GM12891 (cell line): ENCODE measurements around the gene PPP5C.
"Not testable (repeated sequence)": the region's sequence is repeated elsewhere in the genome, so short reads cannot be mapped to it uniquely, and the experiment has no call there.

ENCODE experiments used
- DNase-seq: peaks from one replicate; pipeline ENCODE4 v3.0.0; 2011; ENCODE audit warnings: low spot score; ENCODE audit not compliant: insufficient read length
- FAIRE-seq: peaks from 2 replicates; lab custom pipeline; 2011; peaks lifted over from hg19 to GRCh38; lab: Jason Lieb, UNC
- PAX5 ChIP-seq: IDR thresholded peaks from 2 replicates; pipeline ENCODE4 v1.6.1; 2011; ENCODE audit warnings: low read length, moderate library complexity, mild to moderate bottlenecking; ENCODE audit not compliant: insufficient read depth, severe bottlenecking
- POLR2A ChIP-seq: IDR thresholded peaks from 2 replicates; pipeline ENCODE4 v1.6.1; 2011; ENCODE audit warnings: low read depth, low read length, control low read depth
- POLR2AphosphoS5 ChIP-seq: IDR thresholded peaks from 2 replicates; pipeline ENCODE4 v1.6.1; 2011; ENCODE audit warnings: low read depth, low read length, control low read depth
- POU2F2 ChIP-seq: IDR thresholded peaks from 2 replicates; pipeline ENCODE4 v1.6.1; 2011; ENCODE audit warnings: low read depth, mild to moderate bottlenecking, control low read depth, low read length, moderate library complexity
- SPI1 ChIP-seq: IDR thresholded peaks from 2 replicates; pipeline ENCODE4 v1.6.1; 2011; ENCODE audit warnings: low read depth, low read length, control low read depth
- TAF1 ChIP-seq: IDR thresholded peaks from 2 replicates; pipeline ENCODE4 v1.6.1; 2011; ENCODE audit warnings: low read depth, low read length, control low read depth

Gene PPP5C

DNA sequence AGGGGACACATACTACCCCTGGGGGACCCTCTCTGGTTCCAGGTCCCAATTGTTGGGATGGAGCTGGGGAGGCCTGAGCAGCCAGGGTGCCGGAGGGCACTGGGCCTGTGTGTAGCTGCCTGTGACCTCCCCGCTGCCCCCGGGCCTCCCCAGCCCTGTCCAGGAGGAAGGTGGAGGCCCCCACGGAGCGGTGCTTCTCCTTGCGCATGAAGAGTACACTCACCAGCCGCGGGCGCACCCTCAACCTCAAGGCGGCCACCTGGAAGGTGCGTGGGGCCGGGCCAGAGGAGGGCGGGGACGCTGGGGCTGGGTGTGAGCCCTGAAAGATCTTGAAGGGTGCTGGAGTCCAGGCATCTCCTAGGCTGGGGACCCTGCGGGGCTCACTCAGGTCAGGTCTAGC lies 38.4 kb upstream of the PPP5C start:
- TF ChIP-seq SPI1 = no peak
- TF ChIP-seq TAF1 = no peak
- TF ChIP-seq PAX5 = no peak
- no peak for TF ChIP-seq POLR2A
- TF ChIP-seq POU2F2 = no peak
- no peak for TF ChIP-seq POLR2AphosphoS5
- DNase-seq = no peak
- FAIRE-seq = no peak

DNA sequence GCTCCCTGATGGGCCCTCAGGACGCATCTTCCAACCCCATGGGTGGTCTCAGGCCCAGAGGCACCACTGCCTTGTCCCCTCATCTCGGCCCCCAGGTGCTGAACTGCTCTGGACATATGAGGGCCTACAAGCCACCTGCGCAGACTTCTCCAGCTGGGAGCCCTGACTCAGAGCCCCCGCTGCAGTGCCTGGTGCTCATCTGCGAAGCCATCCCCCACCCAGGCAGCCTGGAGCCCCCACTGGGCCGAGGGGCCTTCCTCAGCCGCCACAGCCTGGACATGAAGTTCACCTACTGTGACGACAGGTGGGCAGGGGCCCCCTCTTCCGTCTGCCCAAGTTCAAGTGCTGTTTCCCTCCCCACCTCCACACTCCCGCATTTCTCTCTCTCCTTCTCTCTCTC lies 37.8 kb upstream of the PPP5C start:
- TF ChIP-seq POLR2AphosphoS5 = no peak
- no peak for TF ChIP-seq POLR2A
- no peak for TF ChIP-seq SPI1
- no peak for TF ChIP-seq POU2F2
- DNase-seq (no peak), FAIRE-seq (no peak)

DNA sequence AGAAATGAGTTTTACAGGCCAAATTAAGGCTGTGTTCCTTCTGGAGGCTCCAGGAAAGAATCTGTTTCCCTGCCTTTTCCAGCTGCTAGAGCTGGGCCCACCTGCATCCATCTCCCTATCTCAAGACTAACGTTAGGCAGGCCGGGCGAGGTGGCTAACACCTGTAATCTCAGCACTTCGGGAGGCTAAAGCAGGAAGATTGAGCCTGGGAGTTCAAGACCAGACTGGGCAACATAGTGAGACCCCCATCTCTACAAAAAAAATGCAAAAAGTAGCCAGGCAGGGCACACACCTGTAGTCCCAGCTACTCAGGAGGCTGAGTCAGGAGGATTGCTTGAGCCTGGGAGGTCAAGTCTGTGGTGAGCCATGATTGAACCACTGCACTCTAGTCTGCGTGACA lies 35.4 kb upstream of the PPP5C start:
- no peak for DNase-seq
- no peak for FAIRE-seq

DNA sequence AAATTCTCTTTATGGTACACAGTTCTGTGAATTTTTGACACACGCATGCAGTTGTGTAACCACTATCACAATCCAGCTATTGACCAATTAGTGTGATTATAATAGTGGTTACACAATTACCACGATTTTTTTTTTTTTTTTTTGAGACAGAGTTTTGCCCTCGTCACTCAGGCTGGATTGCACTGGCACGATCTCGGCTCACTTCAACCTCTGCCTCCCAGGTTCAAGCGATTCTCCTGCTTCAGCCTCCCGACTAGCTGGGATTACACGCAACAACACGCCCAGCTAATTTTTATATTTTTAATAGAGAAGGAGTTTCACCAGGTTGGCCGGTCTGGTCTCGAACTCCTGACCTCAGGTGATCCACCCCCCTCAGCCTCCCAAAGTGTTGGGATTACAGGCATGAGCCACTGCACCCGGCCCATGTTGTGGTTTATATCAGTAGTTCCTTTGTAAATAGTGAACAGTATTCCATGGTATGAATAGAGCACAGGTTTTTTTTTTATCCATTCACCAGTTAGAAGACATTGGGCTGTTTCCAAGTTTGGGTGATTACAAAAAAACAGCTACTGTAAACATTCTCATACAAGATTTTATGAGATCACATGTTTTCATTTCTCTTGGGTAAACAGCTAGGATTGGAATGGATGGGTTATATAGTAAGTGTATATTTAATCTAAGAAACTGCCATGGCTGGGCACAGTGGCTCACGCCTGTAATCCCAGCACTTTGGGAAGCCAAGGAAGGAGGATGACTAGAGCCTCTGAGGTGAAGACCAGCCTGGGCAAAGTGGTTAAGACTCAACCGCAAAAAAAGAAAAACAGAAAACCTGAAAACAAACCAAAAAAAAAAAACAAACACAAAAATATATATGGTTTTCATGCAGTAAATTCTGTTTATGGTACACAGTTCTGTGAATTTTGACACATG lies 33.1 kb upstream of the PPP5C start:
- not testable (repeated sequence) for DNase-seq, FAIRE-seq

More for the DNA sequence above, 35.4 kb upstream of the PPP5C start:
- no peak for TF ChIP-seq TAF1
- TF ChIP-seq POLR2A = no peak
- no peak for TF ChIP-seq POLR2AphosphoS5
- TF ChIP-seq POU2F2 = no peak
- no peak for TF ChIP-seq SPI1
- TF ChIP-seq PAX5 = no peak

DNA sequence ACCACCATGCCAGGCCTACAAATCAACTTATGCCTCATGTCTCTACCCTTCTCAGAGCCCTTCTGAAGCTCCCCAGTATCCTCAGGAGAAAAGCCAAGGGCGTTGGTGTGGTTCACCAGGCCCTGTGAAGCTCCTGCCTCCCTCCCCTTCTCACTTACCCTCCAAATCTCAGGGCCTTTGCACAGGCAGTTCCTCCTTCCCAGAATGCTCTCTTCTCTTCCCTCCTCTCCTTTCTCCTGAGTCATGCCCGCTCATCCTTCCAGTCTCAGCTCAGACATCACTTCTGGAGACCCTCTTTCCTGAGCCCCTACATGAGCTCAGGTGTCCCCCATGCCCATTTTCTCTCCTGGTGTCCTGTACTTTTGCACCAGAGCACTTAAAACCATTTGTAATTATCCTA lies 29.5 kb upstream of the PPP5C start:
- FAIRE-seq = no peak

DNA sequence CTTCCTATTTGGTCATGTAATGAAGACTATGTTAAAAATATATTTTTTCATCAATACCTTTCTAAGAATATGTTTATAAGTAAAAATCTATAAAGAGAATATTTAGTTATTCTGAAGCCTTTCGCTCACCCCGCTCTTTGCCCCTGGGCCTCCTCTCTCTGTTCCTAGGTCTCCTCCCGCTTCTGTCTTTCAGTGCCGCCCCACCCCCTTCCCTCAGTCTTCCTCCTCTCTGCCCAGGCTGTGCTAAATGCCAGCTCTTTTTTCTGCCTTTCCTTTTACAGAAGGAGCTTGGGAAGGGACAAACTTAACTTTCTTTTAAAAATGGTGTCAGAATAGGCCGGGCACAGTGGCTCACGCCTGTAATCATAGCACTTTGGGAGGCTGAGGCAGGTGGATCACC lies 27.3 kb upstream of the PPP5C start:
- no peak for DNase-seq
- no peak for TF ChIP-seq TAF1
- no peak for TF ChIP-seq POU2F2
- TF ChIP-seq POLR2A = no peak
- TF ChIP-seq SPI1 = no peak
- no peak for TF ChIP-seq PAX5
- no peak for TF ChIP-seq POLR2AphosphoS5
- no peak for FAIRE-seq

More for the DNA sequence above, 29.5 kb upstream of the PPP5C start:
- DNase-seq = no peak
- no peak for TF ChIP-seq TAF1
- TF ChIP-seq POLR2AphosphoS5 = no peak
- no peak for TF ChIP-seq POU2F2
- TF ChIP-seq SPI1 = no peak
- TF ChIP-seq PAX5 = no peak
- TF ChIP-seq POLR2A = no peak

DNA sequence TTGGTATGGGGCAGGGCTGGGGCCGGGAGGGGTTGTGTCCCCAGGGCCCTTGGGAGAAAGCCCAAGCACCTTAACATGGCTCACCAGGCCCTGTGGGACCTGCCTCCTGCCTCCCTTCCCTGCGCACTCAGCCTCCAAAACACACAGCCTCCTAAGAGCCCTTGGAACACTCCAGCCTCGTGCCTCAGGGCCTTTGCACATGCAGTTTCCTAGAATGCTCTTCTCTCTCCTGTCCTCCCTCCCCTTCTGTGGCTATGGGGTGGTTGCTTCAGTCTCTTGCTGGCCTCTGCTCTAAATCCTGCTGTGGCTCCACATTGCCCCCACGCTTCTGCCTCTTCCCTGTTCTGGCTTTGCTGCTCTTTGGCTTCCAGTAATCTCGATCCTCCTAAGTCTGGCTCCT lies 26.3 kb upstream of the PPP5C start:
- DNase-seq (no peak), FAIRE-seq (no peak)
- TF ChIP-seq POU2F2 = no peak
- no peak for TF ChIP-seq SPI1
- TF ChIP-seq TAF1 = no peak
- no peak for TF ChIP-seq POLR2AphosphoS5

DNA sequence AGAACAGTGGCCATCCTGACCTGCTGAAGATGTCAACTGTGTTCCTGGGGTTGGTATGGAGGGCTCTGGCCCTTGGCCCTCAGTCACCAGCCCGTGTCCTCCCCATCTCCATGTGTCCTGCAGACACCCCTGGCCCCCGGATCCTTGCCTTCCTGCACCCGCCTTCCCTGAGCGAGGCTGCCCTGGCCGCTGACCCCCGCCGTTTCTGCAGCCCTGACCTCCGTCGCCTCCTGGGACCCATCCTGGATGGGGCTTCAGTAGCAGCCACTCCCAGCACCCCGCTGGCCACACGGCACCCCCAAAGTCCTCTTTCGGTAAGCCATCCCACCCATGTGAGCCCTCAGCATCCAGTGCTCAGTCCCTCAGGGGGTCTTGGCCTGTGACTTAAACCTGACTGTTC lies 25.2 kb upstream of the PPP5C start:
- FAIRE-seq = no peak
- TF ChIP-seq SPI1 (no peak), POLR2A (no peak), TAF1 (no peak), PAX5 (no peak), POU2F2 (no peak), POLR2AphosphoS5 (no peak)
- DNase-seq = no peak

DNA sequence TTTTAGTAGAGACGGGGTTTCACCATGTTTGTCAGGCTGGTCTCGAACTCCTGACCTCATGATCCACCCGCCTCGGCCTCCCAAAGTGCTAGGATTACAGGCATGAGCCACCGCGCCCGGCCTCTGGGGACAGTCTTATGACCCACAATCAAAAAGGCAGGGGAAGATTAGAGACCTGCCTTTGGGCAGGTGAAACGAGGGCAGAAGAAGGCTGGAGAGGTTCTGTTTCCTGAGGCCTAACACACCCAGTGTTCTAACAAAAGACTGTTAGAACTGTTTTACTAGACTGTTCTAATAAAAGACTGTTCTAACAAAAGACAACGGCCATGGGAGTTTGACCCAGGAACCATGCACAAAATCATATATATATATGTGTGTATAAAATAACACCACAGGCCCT lies 23.7 kb upstream of the PPP5C start:
- not testable (repeated sequence) for FAIRE-seq, DNase-seq

DNA sequence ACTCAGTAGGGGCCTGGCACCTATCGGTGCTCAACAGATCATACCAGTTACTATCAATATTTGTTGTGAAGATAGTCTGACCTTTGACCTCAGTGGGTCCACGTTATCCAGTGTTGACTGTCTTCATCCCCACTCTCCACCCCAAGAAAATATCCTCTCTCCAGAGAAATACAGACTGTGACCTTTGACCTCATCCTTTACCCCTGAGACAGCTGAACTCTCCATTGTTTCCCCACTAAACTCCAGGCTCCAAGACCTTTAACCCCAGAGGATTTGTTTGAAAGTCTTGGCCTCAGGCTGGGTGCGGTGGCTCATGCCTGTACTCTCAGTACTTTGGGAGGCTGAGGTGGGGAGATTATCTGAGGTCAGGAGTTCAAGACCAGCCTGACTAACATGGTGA lies 22.6 kb upstream of the PPP5C start:
- no peak for DNase-seq
- no peak for FAIRE-seq
- TF ChIP-seq POLR2AphosphoS5 (no peak), TAF1 (no peak), POU2F2 (no peak), PAX5 (no peak), POLR2A (no peak), SPI1 (no peak)
